GM23248 (cell line): ENCODE data around the gene KIAA1671.

Experiments
- EZH2 ChIP-seq: fragments of 200-600 bp; sonication (generic); IDR thresholded peaks from 2 replicates; pipeline ENCODE4 v1.6.1; 2018; ENCODE audit warnings: antibody characterized with exemption, mild to moderate bottlenecking; ENCODE audit not compliant: insufficient read depth, poor library complexity, severe bottlenecking
- EZH2phosphoT487 ChIP-seq: fragments of 200-600 bp; sonication (generic); IDR thresholded peaks from 2 replicates; pipeline ENCODE4 v1.6.1; 2018; ENCODE audit warnings: antibody characterized with exemption, moderate library complexity, mild to moderate bottlenecking, low read depth; ENCODE audit not compliant: insufficient read depth

DNA sequence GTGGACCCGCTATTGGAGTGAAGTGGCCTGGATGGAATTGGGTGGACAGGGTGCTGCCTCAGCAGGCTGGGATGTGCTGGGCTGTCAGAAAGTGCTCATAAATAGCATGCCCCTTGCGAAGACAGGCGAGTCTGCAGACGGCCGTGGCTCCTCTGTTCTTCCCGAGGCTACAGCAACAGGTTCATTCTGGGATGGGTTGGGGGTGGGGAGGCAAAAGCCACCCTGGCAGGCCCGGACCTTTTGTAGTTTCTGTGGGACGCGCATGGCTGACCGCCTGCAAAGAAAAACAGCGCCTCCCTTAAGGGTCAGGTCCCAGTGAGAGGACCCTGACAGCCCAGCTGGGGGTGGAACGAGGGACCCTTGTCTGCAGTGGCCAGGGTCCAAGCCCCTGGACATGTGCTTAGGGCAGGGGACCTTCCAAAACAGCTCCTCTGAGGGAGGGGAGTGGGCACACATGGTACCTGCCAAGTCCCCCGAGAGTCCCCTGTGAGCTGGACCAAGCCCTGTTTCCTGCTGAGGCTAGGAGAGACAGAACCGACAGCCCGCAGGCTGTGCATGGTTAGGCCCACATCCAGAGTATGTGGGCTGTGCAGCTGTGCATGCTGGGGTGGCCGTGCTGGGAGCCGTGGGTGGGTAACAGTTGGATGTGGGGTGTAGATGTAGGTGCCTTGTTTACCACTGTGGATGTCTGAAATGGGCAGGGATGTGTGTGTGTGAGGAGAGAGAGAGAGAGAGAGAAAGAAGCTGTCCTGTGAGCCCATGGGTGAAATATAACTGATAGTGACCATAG is 247.4 kb downstream of the KIAA1671 start, which contains the start of gene CRYBB3:
- TF ChIP-seq EZH2: no peak
- TF ChIP-seq EZH2phosphoT487: no peak
